GM21619 (cell line): Measurements from ENCODE around the gene PGM1.

ENCODE experiments used
- ATAC-seq: cut with Tn5 transposase; IDR thresholded peaks from one replicate; pipeline ENCODE4 v1.9.1; 2021; ENCODE audit not compliant: unreplicated experiment

Gene PGM1

DNA sequence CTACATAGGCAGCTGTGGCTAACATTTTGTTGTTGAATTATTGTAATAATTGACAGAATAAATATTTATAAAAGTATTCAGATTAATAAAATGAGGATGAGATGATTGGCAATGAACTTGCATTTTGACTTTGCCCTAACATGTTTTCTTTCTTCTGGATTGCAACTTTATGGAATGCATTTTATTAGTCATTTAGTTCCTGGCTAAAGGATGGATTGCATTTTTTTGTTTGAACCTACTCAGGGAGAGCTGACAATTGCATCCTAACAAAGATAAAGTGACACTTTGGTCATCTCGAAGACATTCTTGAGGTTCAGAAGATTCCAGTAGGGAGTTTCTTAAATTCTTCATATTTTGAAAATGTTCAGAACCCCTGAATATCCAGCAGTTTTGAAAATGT, 37.5 kb downstream of the PGM1 start:
- no peak for ATAC-seq

DNA sequence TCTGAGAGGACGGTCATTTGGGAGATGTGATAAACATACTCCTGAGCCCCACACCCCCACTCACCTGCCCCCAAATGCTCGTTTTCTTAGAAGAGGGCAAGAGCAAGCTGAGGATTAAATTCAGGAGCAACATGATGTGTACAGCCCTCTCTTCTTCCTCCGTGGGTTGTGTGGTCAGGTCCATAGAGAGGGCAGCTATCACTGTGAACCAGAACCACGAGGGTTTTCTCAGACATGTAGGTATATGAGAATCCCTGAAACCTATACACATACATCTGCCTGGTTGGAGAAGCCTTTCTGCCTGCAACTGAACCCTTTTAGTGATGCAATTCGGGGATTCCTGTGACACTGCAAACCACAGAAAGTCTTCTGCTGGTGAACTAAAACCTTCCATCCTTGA, 38.9 kb downstream of the PGM1 start:
- ATAC-seq, result no peak

DNA sequence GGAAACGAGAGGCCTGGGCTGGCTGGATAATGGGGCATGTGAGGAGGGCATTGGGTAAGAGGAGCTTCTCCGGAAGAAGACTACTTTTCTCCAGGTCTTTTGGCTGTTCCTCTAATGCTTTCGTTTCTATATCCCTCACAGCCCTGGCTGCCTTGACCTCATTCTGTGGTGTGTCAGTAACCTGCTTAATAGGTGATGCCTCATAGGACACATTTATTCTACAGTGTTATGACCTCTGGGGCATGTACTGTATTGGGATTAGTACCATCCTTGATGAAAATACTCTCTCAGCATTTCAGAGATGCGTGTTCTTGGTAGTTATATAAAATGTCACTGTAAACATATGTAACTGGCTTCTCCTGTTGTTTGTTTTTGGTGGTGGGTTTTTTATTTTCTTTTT, 40.1 kb downstream of the PGM1 start:
- ATAC-seq, result no peak

DNA sequence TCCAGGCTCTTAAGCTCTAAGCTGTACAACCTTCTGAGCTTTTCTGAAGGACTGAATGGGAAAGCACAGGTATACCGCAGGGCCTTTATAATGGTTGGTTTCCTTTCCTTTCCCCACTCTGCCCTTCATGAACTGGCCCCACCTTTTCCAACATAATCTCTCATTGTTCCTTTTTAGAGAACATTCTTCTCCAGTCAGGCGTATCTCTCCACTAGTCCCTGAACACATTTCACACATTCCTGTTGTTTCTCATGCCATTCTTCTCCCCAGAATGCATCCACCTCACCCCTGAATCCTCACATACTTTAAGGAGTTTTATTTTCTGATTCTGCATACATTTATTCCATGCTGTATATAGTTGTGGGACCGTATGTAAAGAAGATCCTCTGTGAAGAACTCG, 41.3 kb downstream of the PGM1 start:
- no peak for ATAC-seq

DNA sequence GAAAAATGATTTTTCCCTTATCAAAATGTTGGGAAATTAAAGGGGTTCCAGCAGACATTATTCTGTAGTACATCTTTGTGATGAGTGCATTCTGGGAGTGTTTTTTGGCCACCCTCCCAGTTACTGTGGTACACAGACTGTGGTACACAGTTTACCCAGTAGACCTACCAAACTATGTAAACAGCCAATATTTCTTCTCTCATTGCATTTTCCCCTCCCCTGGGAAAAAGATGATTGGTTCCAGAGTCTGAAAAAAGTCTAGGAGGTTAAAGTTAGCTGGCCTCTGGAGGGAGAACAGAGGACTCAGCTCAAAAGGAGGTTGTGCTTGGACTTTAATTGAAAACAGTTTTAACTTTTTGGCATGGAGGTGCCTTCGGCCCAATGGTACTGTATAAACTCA, 42.5 kb downstream of the PGM1 start:
- ATAC-seq, result no peak

DNA sequence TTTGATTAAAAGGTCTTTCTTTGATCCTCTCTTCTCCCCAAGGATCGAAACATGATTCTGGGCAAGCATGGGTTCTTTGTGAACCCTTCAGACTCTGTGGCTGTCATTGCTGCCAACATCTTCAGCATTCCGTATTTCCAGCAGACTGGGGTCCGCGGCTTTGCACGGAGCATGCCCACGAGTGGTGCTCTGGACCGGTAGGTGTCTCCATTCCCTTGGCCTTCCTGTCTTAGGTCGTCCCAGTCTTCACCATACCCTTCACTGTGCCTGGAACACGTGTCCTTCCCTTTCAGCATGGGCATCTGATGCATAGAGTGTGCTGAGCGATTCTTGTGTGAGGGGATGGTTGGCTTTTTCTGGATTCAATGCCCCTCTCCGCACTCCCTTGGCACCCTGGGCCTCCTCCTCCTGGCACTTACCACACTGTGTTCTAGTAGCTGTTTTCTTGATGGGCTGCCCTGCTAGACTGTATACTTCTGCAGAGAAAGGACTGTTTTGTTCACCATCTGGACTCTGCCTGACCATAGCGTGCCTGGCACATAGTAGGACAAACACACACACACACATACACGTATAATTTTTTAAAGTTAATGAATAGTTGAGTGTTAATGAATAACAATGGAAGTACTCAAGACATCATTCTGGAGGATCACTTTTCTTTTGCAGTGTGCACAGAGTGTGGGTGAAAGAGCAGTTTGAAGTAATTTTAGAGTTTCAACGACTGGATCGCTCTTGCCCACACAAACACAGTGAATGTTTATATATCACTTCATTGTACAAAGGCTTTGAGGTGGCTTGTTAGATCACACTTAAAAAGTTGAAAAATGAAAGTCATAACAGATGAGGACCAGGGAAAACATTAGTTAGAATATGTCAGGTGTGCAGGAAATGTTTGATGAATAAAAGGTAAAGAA, 43.2 kb downstream of the PGM1 start:
- ATAC-seq, result no peak

DNA sequence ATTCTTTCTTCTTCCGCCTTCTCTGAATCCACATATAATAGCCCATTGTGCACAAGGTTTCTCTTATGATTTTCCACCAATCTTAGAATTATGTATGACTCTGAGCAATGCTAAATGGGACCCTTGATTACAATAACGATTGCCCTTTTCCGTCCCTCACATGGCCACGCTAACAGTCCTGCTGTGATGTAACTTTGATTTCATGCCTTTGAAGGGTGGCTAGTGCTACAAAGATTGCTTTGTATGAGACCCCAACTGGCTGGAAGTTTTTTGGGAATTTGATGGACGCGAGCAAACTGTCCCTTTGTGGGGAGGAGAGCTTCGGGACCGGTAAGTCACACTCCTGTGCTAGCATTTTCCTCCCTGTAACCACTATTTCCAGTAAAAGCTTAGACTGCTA, 45.3 kb downstream of the PGM1 start:
- ATAC-seq, result no peak

DNA sequence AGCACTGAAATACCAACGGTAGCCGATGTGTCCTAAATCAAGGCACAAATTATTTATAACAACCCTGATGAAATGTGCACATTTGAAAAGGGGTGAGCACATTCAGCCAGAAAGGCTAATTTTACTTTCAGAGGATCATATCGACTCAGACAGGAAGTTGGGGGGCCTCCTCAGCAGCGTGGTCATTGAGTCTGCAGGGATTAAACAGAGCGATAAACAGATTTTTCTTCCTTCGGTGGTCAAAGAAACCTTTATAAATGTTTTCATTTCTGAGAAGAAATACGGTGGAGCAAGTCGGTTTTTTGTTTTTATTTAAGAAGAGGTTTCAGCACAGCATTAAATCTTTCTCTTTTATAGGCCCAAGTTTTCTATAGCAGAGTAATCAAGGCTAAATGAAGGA, 45.7 kb downstream of the PGM1 start:
- ATAC-seq, result no peak

DNA sequence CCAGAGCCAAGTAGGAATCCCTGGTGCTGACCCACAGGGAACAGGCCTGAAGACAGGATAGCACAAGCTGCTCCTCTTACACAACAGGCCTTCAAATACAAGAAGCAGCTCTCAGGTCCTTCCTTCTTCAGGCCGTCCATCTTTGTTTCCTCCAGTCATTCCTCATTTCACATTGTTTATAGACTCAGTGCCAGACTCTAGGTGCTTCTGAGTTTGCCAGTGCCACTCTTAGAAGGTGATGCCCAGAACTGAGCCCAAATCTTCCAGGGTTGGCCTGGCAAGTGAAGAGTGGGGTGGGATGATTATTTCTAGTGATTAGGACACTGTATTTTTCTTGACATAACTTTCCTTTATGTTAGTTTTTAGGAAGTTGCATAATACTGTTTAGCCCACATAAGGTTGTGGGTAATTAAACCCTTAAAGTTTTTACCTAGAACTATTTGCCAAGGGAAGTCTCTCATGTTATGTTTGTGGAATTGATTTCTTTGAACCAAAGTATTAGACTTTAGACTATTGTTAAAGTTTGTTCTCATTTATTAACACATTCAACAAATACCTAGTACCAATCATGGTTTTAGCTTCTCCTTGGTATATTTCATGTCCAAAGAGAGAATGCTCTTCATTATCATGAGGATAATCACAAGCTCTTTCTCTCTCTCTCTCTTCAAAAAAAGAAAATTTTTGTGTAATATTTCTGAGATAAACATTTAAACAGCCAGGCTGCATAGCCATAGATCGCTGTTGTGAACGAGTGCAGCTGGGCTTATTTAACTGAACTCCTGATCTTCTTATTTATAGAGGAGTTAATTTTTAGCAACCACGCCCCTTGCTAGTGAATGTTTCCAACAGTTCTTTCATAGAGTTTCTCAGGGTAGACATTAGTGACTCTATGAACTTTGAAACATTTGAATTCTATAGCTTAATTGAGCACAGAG, 47.7 kb downstream of the PGM1 start:
- no peak for ATAC-seq

DNA sequence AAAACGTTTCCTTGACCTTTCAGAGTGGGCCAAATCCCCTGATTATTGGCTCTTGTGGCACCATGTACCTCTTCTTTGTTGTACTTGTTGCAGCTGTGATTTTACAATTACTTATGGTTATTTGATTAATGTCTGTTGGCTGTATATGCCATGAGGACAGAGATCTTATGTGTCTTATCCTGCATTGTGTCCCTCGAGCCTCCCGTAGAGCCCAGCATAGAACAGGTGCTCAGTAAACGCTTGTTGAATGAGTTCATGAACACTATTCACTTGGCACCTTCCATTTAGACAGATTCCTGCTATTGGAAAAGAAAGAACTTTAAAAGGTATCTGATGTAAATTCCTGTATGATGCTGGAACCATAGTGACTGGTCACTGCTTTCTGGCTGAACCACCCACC, 48.4 kb downstream of the PGM1 start:
- ATAC-seq, result no peak

DNA sequence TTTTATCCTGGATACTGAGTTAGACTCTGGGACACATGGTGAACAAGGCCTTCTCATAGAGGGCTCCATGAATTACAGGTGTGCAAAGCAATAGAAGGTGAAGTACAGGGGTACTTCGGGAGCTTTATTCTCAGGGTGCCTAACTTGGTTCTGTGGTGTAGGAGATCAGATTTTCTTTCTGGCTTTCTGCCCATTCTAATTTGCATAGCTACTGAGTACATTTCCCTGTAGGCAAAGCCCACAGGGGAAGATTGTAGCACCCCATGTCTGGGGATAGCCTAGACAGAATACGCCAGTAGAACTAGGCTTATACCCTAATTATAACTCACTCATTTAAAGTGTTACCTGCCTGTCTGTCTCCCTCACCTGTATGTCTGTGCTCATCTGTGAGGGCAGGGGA, 49.7 kb downstream of the PGM1 start:
- no peak for ATAC-seq

DNA sequence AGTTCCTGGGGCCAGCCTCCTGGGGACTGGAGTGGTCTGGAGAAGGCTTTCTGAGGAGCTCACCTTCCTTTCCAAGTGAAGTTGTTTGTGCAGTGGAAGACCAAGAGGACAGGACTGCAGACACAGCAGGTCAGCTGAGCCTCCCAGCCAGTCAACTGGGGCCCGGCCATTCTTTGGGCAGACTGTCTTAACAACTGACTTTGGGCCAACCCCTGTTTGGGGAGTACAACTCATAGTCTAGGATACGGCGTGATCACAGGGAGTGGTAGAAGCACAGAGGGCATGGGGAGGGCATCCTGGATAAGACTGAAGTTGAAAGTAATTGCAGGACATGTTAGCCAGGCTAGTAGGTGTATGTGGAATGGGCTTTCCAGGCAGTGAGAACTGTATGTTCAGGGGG, 50.3 kb downstream of the PGM1 start:
- ATAC-seq, result no peak

DNA sequence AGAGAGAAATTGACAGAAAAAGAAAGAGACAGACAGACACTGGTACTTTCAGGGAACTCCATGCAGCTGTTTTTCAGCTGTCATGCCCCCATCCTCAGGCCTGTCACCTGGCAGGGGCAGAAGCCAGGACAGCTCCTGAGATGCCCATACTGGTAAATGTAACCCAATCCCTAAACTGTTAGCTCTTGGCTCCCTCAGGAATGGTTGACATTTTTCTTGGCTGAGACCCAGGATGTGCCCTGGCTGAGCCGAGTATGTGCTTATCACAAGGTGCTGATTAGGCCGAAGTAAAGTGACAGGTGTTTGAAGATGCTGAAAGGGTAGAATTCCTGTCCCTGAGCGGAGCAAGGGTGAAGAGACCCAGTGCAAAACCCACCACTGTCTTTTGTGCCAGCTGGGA, 50.7 kb downstream of the PGM1 start:
- ATAC-seq, result no peak

DNA sequence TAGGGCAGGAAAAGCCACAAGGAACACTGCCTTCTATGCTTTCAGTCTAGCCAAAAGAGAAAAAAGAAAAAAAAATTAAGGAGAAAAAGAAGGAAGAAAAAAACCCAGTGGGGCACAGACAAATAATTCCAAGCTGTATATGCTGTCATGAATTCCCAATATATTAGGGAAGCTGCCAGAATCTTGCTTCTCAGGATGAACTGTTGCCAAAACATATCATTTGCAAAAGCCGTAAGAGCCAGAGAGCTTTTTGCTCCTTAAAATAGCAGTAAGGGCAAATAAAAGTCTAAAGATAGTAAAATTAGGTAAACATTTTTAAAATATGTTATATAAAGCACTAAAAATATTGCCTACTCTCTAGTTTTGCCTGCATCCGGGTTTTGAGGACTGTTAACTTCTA, 52.1 kb downstream of the PGM1 start:
- no peak for ATAC-seq

DNA sequence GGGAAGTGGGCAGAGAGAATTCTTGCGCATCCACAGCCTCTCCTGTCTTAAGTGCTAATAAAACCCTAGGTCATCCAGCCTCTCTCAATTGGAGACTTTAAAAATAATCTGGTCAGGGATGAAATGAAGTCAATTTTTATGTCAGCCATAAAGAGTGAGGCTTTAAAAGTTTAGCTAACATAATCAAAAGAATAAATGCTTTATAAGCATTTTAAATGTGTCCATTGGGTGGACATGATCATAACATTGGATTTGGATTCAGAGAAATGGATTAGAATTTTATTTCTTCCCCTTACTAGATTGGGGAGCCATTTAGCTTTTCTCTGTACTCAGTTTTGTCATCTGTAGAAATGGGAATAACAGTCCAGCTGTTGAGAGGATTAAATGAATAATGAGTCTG, 55.5 kb downstream of the PGM1 start:
- ATAC-seq, result no peak

DNA sequence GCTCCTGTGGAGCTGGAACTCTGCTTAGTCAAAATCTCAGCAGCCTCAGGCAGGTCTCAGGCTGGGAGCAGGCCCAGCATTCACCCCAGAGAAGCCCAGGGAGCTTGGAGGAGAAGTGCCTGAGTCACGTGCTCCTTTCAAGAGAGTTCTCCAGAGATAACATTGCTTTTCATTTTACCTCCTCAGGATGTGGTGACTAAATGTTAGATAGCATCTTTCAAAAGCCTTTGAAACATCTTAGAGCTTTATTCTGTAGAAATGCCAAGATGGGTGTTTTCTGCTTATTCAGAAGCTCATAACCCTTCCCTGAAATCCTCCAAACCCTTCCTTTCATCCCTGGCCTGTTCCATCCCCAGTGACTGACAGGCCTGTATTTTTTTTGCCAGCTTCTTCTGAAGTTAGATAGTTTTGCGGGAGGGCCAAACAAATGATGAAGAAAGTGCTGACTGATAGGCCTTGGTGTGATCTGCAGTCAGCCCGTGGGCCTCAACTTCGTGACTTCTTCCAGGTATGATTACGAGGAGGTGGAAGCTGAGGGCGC, 58.0 kb downstream of the PGM1 start:
- ATAC-seq, result no peak

DNA sequence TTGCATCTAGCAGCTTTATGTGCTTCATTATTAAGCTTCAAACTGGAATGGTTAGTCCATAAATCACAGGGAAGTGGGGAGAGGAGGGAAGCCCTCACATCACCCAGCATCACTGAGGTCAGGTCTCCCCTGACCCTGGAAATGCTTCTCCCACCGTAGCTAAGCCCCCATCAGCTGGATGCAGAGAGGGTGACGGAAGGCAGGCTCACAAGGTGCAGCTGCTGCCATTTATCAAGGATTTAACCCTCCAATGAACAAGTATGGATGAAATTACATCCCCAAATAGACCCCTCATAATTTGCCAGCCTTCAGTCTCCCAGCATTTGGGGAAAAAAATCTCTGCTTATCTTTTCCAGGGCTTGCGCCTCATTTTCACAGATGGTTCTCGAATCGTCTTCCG, 60.8 kb downstream of the PGM1 start:
- ATAC-seq, result no peak

DNA sequence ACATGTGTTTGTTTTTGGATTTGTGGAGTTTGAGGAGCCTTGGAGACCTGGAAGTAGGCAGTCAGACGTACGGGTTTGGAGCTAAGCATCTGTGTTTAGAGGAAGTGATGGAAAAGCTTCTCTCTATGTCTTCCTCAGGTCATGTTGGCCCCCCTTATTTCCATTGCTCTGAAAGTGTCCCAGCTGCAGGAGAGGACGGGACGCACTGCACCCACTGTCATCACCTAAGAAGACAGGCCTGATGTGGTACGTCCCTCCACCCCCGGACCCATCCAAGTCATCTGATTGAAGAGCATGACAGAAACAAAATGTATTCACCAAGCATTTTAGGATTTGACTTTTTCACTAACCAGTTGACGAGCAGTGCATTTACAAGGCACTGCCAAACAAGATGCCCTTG, 66.2 kb downstream of the PGM1 start:
- no peak for ATAC-seq

DNA sequence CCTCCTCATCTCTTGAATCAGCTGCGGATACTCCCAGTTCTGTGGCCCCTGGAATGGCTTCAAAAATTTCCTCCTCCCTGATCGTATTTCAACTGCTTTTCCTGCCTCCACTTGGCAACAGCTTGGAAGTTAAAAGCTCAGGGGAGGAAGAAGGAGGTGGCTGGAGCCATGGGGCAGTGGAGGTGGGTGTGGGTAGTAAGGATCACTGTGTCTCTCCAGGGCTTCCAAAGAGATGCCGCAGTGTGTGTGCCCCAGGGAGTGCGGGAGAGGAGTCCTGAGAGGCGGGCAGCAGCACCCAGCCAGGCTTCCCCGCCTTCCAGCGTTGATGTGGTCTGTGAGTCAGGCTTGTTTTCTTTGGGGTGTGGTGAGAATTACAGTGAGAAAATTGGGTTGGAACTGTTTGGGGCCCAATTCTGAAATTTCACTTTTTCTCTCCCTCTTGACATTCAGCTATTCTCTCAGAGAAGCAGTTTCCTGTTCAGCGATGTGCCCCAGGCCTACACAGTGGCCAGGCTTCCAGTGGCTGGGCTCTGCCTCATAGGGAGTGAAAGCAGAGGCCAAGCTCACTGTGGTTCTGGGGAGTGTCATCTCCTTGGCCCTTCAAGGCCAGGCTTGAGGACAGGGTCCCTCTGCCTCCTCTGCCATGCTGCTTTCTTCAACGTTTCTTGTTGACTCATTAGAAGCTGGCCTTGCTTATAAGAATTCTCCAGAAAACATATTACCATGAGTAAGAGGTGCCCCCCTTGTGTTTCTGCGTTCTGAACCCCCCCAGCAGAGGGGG, 69.0 kb downstream of the PGM1 start:
- ATAC-seq, result no peak

DNA sequence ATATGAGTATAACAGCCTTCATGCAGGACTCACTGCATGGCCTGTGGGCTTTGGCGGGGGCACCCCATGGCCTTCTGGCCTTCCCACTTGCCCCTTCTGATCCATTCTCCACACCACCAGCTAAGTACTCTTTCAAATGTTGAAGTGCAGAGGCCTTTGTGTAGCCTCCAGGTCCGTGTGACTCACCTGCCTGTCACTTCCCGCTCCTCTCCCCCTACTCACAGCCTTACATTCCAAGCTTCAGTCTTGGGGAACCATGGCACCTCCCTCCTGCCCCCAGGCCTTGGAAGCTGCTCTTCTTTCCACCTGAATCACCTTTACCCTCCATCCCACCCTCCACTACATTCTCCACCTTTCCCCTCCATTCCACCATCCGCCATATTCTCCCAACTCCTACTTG, 69.6 kb downstream of the PGM1 start:
- ATAC-seq, result no peak

DNA sequence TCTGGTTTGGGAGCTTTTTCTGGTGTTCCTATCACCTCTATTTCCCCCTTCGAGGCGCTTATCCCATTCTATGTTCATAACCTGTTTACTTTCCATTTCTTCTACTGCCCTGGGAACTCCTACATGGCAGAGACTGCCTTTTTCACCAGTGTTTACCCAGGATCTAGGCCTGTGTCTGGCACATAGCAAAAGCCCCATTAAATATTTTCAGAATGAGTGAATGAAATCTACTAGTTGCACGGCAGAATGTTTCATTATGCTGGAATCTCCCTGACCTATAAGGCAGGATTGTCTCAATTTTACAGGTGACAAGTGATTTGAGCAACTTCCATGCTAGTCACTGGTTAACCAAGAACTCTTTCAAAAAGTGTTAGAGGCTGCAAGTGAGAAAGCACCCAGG, 70.1 kb downstream of the PGM1 start:
- ATAC-seq, result no peak
